VCaP (cell line): ENCODE results near the gene ZNF776.
"Not testable (repeated sequence)": the region's sequence is repeated elsewhere in the genome, so short reads cannot be mapped to it uniquely, and the experiment has no call there.

Experiments used
- H3K27ac ChIP-seq: fragments of 450-650 bp; 2 replicates; pipeline ENCODE4 v1.5.1; 2017
- CTCF ChIP-seq: fragments of 450-650 bp; conservative IDR thresholded peaks from 2 replicates; pipeline ENCODE4 v1.5.1; 2017; ENCODE audit warnings: mild to moderate bottlenecking, moderate library complexity

The ZNF776 gene

GRCh38 chr19:57778336-57778735 is 31.7 kb downstream of the ZNF776 start:
- no peak overlapping the region for H3K27ac ChIP-seq
- no peak for TF ChIP-seq CTCF

- TF ChIP-seq CTCF, result no peak
These were observed 32.7 kb downstream of the ZNF776 start for GRCh38 chr19:57779220-57779845.

GRCh38 chr19:57786286-57786685 is 39.7 kb downstream of the ZNF776 start:
- TF ChIP-seq CTCF, result no peak
- H3K27ac ChIP-seq, result no peak overlapping the region

More at GRCh38 chr19:57779220-57779845, 32.7 kb downstream of the ZNF776 start:
- no peak overlapping the region for H3K27ac ChIP-seq

- H3K27ac ChIP-seq, result no peak overlapping the region
- TF ChIP-seq CTCF, result no peak
These were observed 40.3 kb downstream of the ZNF776 start for GRCh38 chr19:57786906-57787305.

GRCh38 chr19:57788114-57788692 is 41.6 kb downstream of the ZNF776 start:
- TF ChIP-seq CTCF, result no peak
- H3K27ac ChIP-seq, result no peak overlapping the region

- H3K27ac ChIP-seq, result no peak overlapping the region
- TF ChIP-seq CTCF, result no peak
These were observed 42.7 kb downstream of the ZNF776 start for GRCh38 chr19:57789288-57789687.

- H3K27ac ChIP-seq, result not testable (repeated sequence)
These were observed 50.0 kb downstream of the ZNF776 start for GRCh38 chr19:57796580-57796979.

- TF ChIP-seq CTCF, result no peak
- H3K27ac ChIP-seq, result no peak overlapping the region
These were observed 54.1 kb downstream of the ZNF776 start for GRCh38 chr19:57800696-57801095.
